ENCODE data around the gene JMJD7.

JMJD7 gene

DNA sequence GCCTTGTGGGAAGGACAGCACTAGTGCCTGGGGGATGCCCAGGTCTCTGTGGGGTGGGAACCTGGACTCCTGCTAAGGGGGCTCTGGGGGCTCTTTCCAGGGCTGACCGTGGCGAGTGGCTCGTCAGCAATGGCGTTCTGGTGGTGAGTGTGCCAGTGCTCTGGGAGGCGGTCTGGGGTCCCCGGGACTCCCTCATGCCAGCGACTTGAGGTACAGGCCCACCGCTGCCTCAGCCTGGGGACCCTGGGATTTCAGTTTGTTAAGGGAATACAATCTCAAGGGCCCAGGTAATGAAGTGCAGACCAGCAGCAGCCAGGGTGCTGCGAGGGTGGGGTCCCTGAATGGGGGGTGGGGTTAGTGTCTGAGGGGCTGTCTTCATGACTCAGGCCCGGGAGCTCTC is 13.2 kb downstream of the JMJD7 start:
- TF ChIP-seq, protein P1, sequence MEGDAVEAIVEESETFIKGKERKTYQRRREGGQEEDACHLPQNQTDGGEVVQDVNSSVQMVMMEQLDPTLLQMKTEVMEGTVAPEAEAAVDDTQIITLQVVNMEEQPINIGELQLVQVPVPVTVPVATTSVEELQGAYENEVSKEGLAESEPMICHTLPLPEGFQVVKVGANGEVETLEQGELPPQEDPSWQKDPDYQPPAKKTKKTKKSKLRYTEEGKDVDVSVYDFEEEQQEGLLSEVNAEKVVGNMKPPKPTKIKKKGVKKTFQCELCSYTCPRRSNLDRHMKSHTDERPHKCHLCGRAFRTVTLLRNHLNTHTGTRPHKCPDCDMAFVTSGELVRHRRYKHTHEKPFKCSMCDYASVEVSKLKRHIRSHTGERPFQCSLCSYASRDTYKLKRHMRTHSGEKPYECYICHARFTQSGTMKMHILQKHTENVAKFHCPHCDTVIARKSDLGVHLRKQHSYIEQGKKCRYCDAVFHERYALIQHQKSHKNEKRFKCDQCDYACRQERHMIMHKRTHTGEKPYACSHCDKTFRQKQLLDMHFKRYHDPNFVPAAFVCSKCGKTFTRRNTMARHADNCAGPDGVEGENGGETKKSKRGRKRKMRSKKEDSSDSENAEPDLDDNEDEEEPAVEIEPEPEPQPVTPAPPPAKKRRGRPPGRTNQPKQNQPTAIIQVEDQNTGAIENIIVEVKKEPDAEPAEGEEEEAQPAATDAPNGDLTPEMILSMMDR (conservative IDR thresholded peaks at IDR 0.05; ENCODE audit: low read depth, low read length) = no peak
- no peak overlapping the region for H3K4me3 ChIP-seq (ENCODE audit: low read depth, low read length)
- no peak for DNase-seq (ENCODE audit: low read depth)

DNA sequence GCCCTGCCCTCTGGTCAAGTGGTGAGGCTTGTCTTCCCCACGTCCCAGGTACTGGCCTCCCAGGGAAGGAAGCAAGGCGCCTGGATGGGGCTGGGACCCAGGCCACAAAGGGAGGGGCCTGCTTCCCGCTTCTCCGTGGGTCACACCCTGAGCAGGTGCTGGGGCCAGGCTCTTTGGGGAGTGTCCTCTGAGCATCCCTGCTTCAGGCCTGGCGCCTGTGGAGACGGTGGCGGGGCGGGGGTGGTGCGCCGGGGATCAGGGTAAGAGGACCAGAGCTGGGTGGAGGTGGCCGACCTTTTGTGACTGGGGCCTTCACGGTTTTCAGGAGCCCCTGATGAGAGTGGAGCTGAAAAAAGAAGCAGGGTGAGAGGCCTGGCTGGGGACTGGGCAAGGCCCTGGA is 14.3 kb downstream of the JMJD7 start:
- TF ChIP-seq, protein P1 (conservative IDR thresholded peaks at IDR 0.05; ENCODE audit: low read depth, low read length) = no peak

DNA sequence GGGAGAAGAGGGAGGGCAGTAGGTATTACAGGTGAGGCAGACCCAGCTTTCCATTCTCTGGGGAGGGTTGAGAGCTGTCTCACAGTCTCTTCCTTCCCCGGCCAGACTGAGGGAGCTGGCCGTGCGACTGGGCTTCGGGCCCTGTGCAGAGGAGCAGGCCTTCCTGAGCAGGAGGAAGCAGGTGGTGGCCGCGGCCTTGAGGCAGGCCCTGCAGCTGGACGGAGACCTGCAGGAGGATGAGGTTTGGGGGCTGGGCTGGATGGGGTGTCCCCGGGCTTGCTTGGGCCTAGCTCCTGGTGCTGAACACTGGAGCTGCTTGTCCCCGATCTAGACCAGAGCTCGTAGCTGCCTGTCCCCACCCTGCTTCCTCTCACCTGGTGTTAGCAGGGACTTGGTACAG is 15.7 kb downstream of the JMJD7 start:
- DNase-seq (ENCODE audit: low read depth) = no peak
- TF ChIP-seq, protein P1 (conservative IDR thresholded peaks at IDR 0.05; ENCODE audit: low read depth, low read length) = no peak
- no peak overlapping the region for H3K4me3 ChIP-seq (ENCODE audit: low read depth, low read length)

More for the DNA sequence above, 14.3 kb downstream of the JMJD7 start:
- no peak overlapping the region for H3K4me3 ChIP-seq (ENCODE audit: low read depth, low read length)
- DNase-seq (ENCODE audit: low read depth) = no peak

DNA sequence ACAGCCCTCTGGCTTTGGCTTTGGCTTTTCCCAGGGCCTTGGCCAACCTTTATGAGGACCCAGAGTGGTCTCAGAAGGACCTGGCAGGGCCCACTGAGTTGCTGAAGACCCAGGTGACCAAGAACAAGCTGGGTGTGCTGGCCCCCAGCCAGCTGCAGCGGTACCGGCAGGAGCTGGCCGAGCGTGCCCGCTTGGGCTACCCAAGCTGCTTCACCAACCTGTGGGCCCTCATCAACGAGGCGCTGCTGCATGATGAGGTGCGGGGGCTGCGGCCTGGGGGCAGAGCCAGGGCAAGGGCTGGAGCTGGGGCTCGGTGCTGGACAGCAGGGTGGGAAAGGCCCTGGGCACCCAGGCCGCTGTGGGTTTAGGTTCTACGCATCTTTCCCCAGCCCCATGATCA is 16.9 kb downstream of the JMJD7 start:
- TF ChIP-seq, protein P1 (conservative IDR thresholded peaks at IDR 0.05; ENCODE audit: low read depth, low read length) = no peak
- no peak for DNase-seq (ENCODE audit: low read depth)
- no peak overlapping the region for H3K4me3 ChIP-seq (ENCODE audit: low read depth, low read length)

DNA sequence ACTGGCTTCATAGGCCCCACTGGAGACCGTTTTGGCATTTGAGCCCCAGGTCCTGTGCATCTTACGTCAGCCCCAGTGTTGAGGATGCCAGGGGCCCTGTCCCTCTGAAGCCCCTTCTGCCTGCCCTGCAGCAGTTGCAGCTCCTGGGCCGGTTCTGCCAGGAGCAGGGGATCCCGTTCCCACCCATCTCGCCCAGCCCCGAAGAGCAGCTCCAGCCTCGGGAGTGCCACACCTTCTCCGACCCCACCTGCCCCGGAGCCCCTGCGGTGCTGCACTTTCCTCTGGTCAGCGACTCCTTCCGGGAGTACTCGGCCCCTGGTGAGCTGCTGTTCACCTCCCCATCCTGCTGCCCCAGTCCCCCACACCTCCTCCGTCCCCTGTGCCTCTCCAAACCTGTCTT is 19.3 kb downstream of the JMJD7 start:
- TF ChIP-seq, protein P1 (conservative IDR thresholded peaks at IDR 0.05; ENCODE audit: low read depth, low read length) = no peak
- H3K4me3 ChIP-seq (ENCODE audit: low read depth, low read length) = no peak overlapping the region
- no peak for DNase-seq (ENCODE audit: low read depth)

DNA sequence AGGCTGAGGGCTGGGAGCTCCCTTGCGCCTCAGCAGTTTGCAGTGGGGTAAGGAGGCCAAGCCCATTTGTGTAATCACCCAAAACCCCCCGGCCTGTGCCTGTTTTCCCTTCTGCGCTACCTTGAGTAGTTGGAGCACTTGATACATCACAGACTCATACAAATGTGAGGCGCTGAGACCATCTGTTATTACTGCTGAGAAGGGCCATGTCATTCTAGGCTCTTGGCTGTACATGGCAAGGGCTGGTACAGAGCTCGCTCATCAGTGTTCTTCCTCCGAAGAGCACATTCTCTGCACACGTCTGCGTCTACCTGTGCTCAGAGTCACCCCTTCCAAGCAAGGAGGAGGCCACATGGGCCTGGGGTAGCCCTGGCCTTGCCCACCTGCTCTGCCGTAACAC is 20.1 kb downstream of the JMJD7 start:
- DNase-seq (ENCODE audit: low read depth) = no peak
- H3K4me3 ChIP-seq (ENCODE audit: low read depth, low read length) = no peak overlapping the region
- TF ChIP-seq, protein P1 (conservative IDR thresholded peaks at IDR 0.05; ENCODE audit: low read depth, low read length) = no peak

DNA sequence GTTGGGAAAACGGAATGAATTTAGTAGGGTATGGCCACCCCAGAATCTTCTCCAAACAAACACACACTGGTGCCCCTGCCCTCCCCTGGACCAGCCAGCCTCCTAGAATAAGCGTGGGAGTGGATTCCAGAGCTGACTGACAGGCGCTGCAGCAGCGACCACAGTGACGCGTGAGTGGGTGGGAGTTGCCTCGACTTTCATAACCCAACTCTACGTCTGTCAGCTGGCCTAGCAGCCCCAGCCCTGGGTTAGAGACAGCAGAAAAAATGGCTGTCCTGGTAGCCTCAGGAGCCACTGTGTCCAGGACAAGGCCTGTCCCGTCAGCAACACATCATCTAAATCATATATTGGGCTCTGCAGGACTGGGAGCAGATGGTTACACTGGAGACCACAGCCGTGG is 20.7 kb downstream of the JMJD7 start:
- TF ChIP-seq, protein P1 (conservative IDR thresholded peaks at IDR 0.05; ENCODE audit: low read depth, low read length) = no peak
- H3K4me3 ChIP-seq (ENCODE audit: low read depth, low read length) = no peak overlapping the region
- no peak for DNase-seq (ENCODE audit: low read depth)

Measured in choroid plexus epithelial cell (primary cell).